Left ventricle myocardium inferior (tissue), 1 donor: ENCODE data around the gene RAI14. TPM values are rescaled to one million over a fixed set of nuclear protein-coding genes. Genes with fewer than 3 reads are reported as not detected.
"Not testable (repeated sequence)": the region's sequence is repeated elsewhere in the genome, so short reads cannot be mapped to it uniquely, and the experiment has no call there.

Experiments
- DNase-seq: peaks from one replicate; pipeline ENCODE4 v3.0.0-alpha.2; 2020
- H3K27ac ChIP-seq: fragments of 200-600 bp; replicated peaks from 2 replicates; pipeline ENCODE4 v1.8.0; 2021
- H3K27me3 ChIP-seq: fragments of 200-600 bp; 2 replicates; pipeline ENCODE4 v1.8.0; 2021; ENCODE audit warnings: low read depth
- H3K36me3 ChIP-seq: fragments of 200-600 bp; 2 replicates; pipeline ENCODE4 v1.8.0; 2021
- H3K4me1 ChIP-seq: fragments of 200-600 bp; 2 replicates; pipeline ENCODE4 v1.8.0; 2021
- H3K4me3 ChIP-seq: fragments of 200-600 bp; 2 replicates; pipeline ENCODE4 v1.8.0; 2021; ENCODE audit warnings: mild to moderate bottlenecking, moderate library complexity
- H3K9me3 ChIP-seq: fragments of 200-600 bp; replicated peaks from 2 replicates; pipeline ENCODE4 v1.8.0; 2021
- CTCF ChIP-seq: fragments of 200-600 bp; IDR thresholded peaks from 2 replicates; pipeline ENCODE4 v1.8.0; 2021; ENCODE audit warnings: antibody characterized with exemption, mild to moderate bottlenecking, borderline replicate concordance
- intact Hi-C: fragments of 100-400 bp; cut with micrococcal nuclease; formaldehyde crosslinking; loops from one replicate; pipeline ENCODE4 v1.11.0; 2022
- total RNA-seq: library from RNA; stranded (reverse); fragmentation: NEBNext Ultra II Directional; extraction: Animal tissue kit (Norgen Biotek cat#: 25700); gene quantifications from one replicate; pipeline ENCODE4 v1.2.1, GENCODE V29; 2021
- donor health status: DM: no; HTN: yes; CAD: no; lungs with severe emphysema.

The RAI14 gene
- total RNA-seq, 1 donor from 2014 or later: 6.7 TPM

- no peaks in the 10 kb centered on the region for H3K27me3 ChIP-seq
- H3K4me1 ChIP-seq: peaks cover 28% of the 10 kb centered on the region
- no peak for TF ChIP-seq CTCF
- no peak overlapping the region for H3K4me3 ChIP-seq
- intact Hi-C loops: no loop called here
- H3K27ac ChIP-seq: no peak overlapping the region
- H3K9me3 ChIP-seq: no peaks in the 10 kb centered on the region
- no peak for DNase-seq
- no peaks in the 10 kb centered on the region for H3K36me3 ChIP-seq
Measured at GRCh38 chr5:34719029-34719428, 62.9 kb downstream of the RAI14 start.

DNA sequence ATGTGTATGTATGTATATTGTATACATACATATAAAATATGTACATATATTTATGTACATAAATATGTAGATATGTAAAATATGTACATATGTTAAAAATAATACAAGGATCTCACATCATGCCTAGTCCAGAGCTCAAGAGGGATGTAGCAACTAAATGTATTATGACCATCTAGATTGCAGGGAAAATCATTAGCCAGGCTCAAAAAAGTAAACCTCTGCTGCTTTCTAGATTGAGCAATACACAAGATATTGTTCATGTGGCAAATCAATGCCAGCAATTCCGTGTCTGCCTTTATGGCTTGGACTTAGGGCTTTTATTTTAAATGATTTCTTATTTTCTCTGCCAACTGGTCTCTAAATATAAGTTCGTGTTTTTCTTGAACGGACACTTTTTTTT is 65.2 kb downstream of the RAI14 start:
- intact Hi-C loops: no loop called here
- no peaks in the 10 kb centered on the region for H3K36me3 ChIP-seq
- H3K27me3 ChIP-seq: no peaks in the 10 kb centered on the region
- no peak for TF ChIP-seq CTCF
- DNase-seq: no peak
- peaks cover 17% of the 10 kb centered on the region for H3K4me1 ChIP-seq
- H3K9me3 ChIP-seq: no peaks in the 10 kb centered on the region
- no peak overlapping the region for H3K4me3 ChIP-seq
- H3K27ac ChIP-seq: no peak overlapping the region

DNA sequence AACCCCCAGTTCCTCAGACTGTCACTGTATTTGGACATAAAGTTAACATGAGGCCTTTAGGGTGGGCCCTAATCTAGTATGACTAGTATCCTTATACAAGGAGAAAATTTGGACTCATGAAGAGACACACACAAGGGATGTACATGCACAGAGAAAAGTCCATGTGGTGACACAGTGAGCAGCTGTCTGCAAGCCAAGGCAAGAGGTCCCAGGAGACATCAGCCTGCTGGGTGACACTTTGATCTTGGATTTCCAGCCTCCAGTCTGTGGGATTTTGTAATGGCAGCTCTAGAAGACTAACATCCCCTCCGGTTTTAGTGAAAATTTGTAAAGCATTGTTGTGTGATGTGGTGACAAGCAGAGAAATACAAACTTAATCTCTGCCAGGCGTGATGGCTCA is 66.1 kb downstream of the RAI14 start:
- no peaks in the 10 kb centered on the region for H3K27me3 ChIP-seq
- H3K4me1 ChIP-seq: peaks cover 10% of the 10 kb centered on the region
- H3K36me3 ChIP-seq: no peaks in the 10 kb centered on the region
- intact Hi-C loops: no loop called here
- DNase-seq: no peak
- H3K27ac ChIP-seq: no peak overlapping the region
- H3K9me3 ChIP-seq: no peaks in the 10 kb centered on the region
- no peak overlapping the region for H3K4me3 ChIP-seq
- no peak for TF ChIP-seq CTCF

DNA sequence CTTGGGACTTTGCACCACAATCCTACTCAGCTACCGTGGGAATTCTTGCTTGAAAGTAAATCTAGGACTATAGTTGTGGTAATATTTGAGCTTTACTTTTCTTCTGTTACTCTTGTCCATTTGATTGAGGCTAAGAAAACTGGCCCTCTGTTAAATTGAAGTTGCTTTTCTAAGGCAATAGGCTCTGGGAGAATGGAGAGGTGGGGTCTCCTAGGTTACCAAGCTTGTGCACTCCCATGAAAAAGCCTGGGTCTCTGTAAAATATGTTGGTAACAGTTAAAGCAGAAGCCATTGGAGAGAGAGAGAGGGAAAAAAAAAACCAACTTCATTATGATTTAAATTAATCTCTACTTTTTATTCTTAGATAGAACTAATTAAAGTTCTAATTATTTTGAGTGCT is 68.6 kb downstream of the RAI14 start:
- no peaks in the 10 kb centered on the region for H3K9me3 ChIP-seq
- TF ChIP-seq CTCF: no peak
- no peaks in the 10 kb centered on the region for H3K27me3 ChIP-seq
- intact Hi-C loops: no loop called here
- H3K4me1 ChIP-seq: no peaks in the 10 kb centered on the region
- H3K4me3 ChIP-seq: no peak overlapping the region
- H3K27ac ChIP-seq: no peak overlapping the region
- no peak for DNase-seq
- H3K36me3 ChIP-seq: no peaks in the 10 kb centered on the region

GRCh38 chr5:34727166-34727749 is 71.1 kb downstream of the RAI14 start:
- H3K36me3 ChIP-seq, H3K4me1 ChIP-seq, H3K9me3 ChIP-seq, intact Hi-C loops, H3K27me3 ChIP-seq, H3K27ac ChIP-seq, H3K4me3 ChIP-seq, DNase-seq: not testable (repeated sequence)

DNA sequence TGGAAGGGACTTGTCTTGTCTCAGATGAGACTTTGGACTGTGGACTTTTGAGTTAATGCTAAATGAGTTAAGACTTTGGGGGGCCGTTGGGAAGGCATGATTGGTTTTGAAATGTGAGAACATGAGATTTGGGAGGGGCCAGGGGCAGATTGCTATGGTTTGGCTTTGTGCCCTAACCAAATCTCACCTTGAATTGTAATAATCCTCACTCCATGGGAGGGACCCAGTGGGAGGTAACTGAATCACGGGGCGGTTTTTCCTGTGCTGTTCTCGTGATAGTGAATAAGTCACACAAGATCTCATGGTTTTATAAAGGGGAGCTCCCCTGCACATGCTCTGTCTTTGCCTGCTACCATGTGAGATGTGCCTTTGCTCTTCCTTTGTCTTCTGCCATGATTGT is 72.1 kb downstream of the RAI14 start:
- Histone ChIP-seq H3K27ac (no peak overlapping the region), H3K27me3 (no peaks in the 10 kb centered on the region), H3K4me3 (no peak overlapping the region), H3K36me3 (no peaks in the 10 kb centered on the region), H3K4me1 (no peaks in the 10 kb centered on the region), H3K9me3 (no peaks in the 10 kb centered on the region)
- intact Hi-C loops: no loop called here
- DNase-seq: no peak
- no peak for TF ChIP-seq CTCF
